NCI-H345 treated with DMSO at 0.1 percent for 48 hours (cell line): Measurements from ENCODE around the gene HEBP1.

Experiments used
- DNase-seq: peaks from one replicate; lab custom pipeline; 2025; ENCODE audit not compliant: unreplicated experiment; lab: John Stamatoyannopoulos, UW

Gene HEBP1

GRCh38 chr12:12992418-12993130, 7.5 kb downstream of the HEBP1 start:
- no peak for DNase-seq

GRCh38 chr12:12990700-12991468, 9.2 kb downstream of the HEBP1 start:
- no peak for DNase-seq

- DNase-seq = no peak
These were observed 12.6 kb downstream of the HEBP1 start for GRCh38 chr12:12987421-12987820.

GRCh38 chr12:12986775-12987331, 13.2 kb downstream of the HEBP1 start:
- DNase-seq = no peak

GRCh38 chr12:12985817-12986408, 14.2 kb downstream of the HEBP1 start:
- DNase-seq = no peak

GRCh38 chr12:12984149-12984548, 15.9 kb downstream of the HEBP1 start:
- DNase-seq = no peak

- DNase-seq = no peak
These were observed 16.5 kb downstream of the HEBP1 start for GRCh38 chr12:12983420-12984035.

- no peak for DNase-seq
These were observed 17.7 kb downstream of the HEBP1 start for GRCh38 chr12:12982331-12982730.

GRCh38 chr12:12979731-12980259, 20.3 kb downstream of the HEBP1 start:
- no peak for DNase-seq

- DNase-seq = no peak
These were observed 20.9 kb downstream of the HEBP1 start for GRCh38 chr12:12979126-12979525.

GRCh38 chr12:12977231-12977630, 22.8 kb downstream of the HEBP1 start:
- no peak for DNase-seq

- DNase-seq = no peak
These were observed 23.7 kb downstream of the HEBP1 start for GRCh38 chr12:12976366-12976765.

- DNase-seq = no peak
These were observed 24.6 kb downstream of the HEBP1 start for GRCh38 chr12:12975322-12976077.

GRCh38 chr12:12974211-12974610, 25.9 kb downstream of the HEBP1 start:
- DNase-seq = no peak

GRCh38 chr12:12973019-12973418, 27.0 kb downstream of the HEBP1 start:
- no peak for DNase-seq

GRCh38 chr12:12965836-12966235, 34.2 kb downstream of the HEBP1 start:
- DNase-seq = no peak

GRCh38 chr12:12964255-12964654, 35.8 kb downstream of the HEBP1 start:
- no peak for DNase-seq

- no peak for DNase-seq
These were observed 39.3 kb downstream of the HEBP1 start for GRCh38 chr12:12960639-12961209.

GRCh38 chr12:12958886-12959285, 41.2 kb downstream of the HEBP1 start:
- DNase-seq = no peak
